Liver (tissue), 9 donors: ENCODE data around the gene CRABP2. TPM values are rescaled to one million over a fixed set of nuclear protein-coding genes. Genes with fewer than 3 reads are reported as not detected.

Source experiments
- DNase-seq: peaks from one replicate; pipeline ENCODE4 v3.0.0-alpha.2; 2017; ENCODE audit warnings: low spot score
- H3K27ac ChIP-seq, 2 donors: one replicate each; pipeline ENCODE4 v1.7.0; 2013; ENCODE audit warnings: inconsistent platforms in 2 of 2, low read length in 2 of 2, control low read depth in 1 of 2, low read depth in 1 of 2, mild to moderate bottlenecking in 1 of 2
- H3K27me3 ChIP-seq, 4 donors: one replicate each; pipeline versions ENCODE4 v1.6.1 to v1.7.0; 2013; ENCODE audit warnings: low read length in 3 of 4, inconsistent platforms in 1 of 4, mild to moderate bottlenecking in 1 of 4, moderate library complexity in 1 of 4; ENCODE audit not compliant: control insufficient read depth in 4 of 4, insufficient read depth in 4 of 4
- H3K36me3 ChIP-seq, 4 donors: one replicate each; pipeline versions ENCODE4 v1.6.1 to v1.7.0; 2013; ENCODE audit warnings: low read length in 3 of 4, mild to moderate bottlenecking in 3 of 4, low read depth in 1 of 4, moderate library complexity in 1 of 4; ENCODE audit not compliant: control insufficient read depth in 4 of 4, insufficient read depth in 3 of 4
- H3K4me1 ChIP-seq, 4 donors: one replicate each; pipeline versions ENCODE4 v1.6.1 to v1.7.0; 2013; ENCODE audit warnings: low read length in 3 of 4, mild to moderate bottlenecking in 3 of 4, moderate library complexity in 1 of 4; ENCODE audit not compliant: control insufficient read depth in 4 of 4, insufficient read depth in 4 of 4
- H3K4me3 ChIP-seq, 3 donors: one replicate each; pipeline versions ENCODE4 v1.6.1 to v1.7.0; 2013; ENCODE audit warnings: low read length in 3 of 3, control low read depth in 1 of 3, low read depth in 1 of 3, mild to moderate bottlenecking in 1 of 3
- H3K9ac ChIP-seq, 2 donors: one replicate each; pipeline ENCODE4 v1.7.0; 2013; ENCODE audit warnings: low read length in 2 of 2, mild to moderate bottlenecking in 2 of 2, moderate library complexity in 2 of 2, control low read depth in 1 of 2, low read depth in 1 of 2
- H3K9me3 ChIP-seq, 4 donors: one replicate each; pipeline versions ENCODE4 v1.6.1 to v1.7.0; 2013; ENCODE audit warnings: low read length in 3 of 4; ENCODE audit not compliant: control insufficient read depth in 4 of 4
- ATF3 ChIP-seq: IDR thresholded peaks from 2 replicates; pipeline ENCODE4 v1.6.1; 2016; ENCODE audit warnings: antibody characterized with exemption
- CTCF ChIP-seq: fragments of 150-350 bp; IDR thresholded peaks from 2 replicates; pipeline ENCODE4 v1.5.1; 2017; ENCODE audit warnings: improper control_type of control experiment, low read depth, low read length; ENCODE audit not compliant: missing input control
- EGR1 ChIP-seq, 2 donors: IDR thresholded peaks; 2 replicates each; pipeline ENCODE4 v1.6.1; 2016 to 2018; ENCODE audit warnings: antibody characterized with exemption in 2 of 2, low read depth in 2 of 2
- FOXA1 ChIP-seq: IDR thresholded peaks from 2 replicates; pipeline ENCODE4 v1.6.1; 2016; ENCODE audit warnings: antibody characterized with exemption
- FOXA2 ChIP-seq: IDR thresholded peaks from 2 replicates; pipeline ENCODE4 v1.6.1; 2016; ENCODE audit warnings: antibody characterized with exemption
- GABPA ChIP-seq, 2 donors: IDR thresholded peaks in 1 of 2; conservative IDR thresholded peaks in 1 of 2; 2 replicates each; pipeline ENCODE4 v1.6.1; 2016; ENCODE audit warnings: antibody characterized with exemption in 2 of 2, mild to moderate bottlenecking in 1 of 2, moderate library complexity in 1 of 2
- HNF4A ChIP-seq, 2 donors: conservative IDR thresholded peaks; 2 replicates each; pipeline ENCODE4 v1.6.1; 2016; ENCODE audit warnings: antibody characterized with exemption in 2 of 2, mild to moderate bottlenecking in 2 of 2
- HNF4G ChIP-seq: IDR thresholded peaks from 2 replicates; pipeline ENCODE4 v1.6.1; 2016; ENCODE audit warnings: antibody characterized with exemption
- JUND ChIP-seq, 2 donors: IDR thresholded peaks; 2 replicates each; pipeline ENCODE4 v1.6.1; 2016; ENCODE audit warnings: antibody characterized with exemption in 2 of 2
- MAX ChIP-seq: IDR thresholded peaks from 2 replicates; pipeline ENCODE4 v1.6.1; 2016; ENCODE audit warnings: antibody characterized with exemption
- NR2F2 ChIP-seq: IDR thresholded peaks from 2 replicates; pipeline ENCODE4 v1.6.1; 2016; ENCODE audit warnings: antibody characterized with exemption
- RAD21 ChIP-seq, 2 donors: IDR thresholded peaks; 2 replicates each; pipeline ENCODE4 v1.6.1; 2016; ENCODE audit warnings: antibody characterized with exemption in 2 of 2, mild to moderate bottlenecking in 2 of 2
- REST ChIP-seq: IDR thresholded peaks from 2 replicates; pipeline ENCODE4 v1.6.1; 2016; ENCODE audit warnings: antibody characterized with exemption, mild to moderate bottlenecking
- RXRA ChIP-seq, 2 donors: IDR thresholded peaks; 2 replicates each; pipeline ENCODE4 v1.6.1; 2017 to 2018; ENCODE audit warnings: antibody characterized with exemption in 2 of 2, mild to moderate bottlenecking in 1 of 2
- SP1 ChIP-seq: IDR thresholded peaks from 2 replicates; pipeline ENCODE4 v1.6.1; 2018; ENCODE audit warnings: antibody characterized with exemption, mild to moderate bottlenecking
- TAF1 ChIP-seq: conservative IDR thresholded peaks from 2 replicates; pipeline ENCODE4 v1.6.1; 2016; ENCODE audit warnings: antibody characterized with exemption, mild to moderate bottlenecking
- YY1 ChIP-seq: IDR thresholded peaks from 2 replicates; pipeline ENCODE4 v1.6.1; 2016; ENCODE audit warnings: antibody characterized with exemption, mild to moderate bottlenecking
- ZBTB33 ChIP-seq: IDR thresholded peaks from 2 replicates; pipeline ENCODE4 v1.6.1; 2016; ENCODE audit warnings: antibody characterized with exemption
- WGBS: extraction: QIAGEN DNeasy Blood & Tissue Kit; methylation state at CpG from one replicate; pipeline ENCODE4 v1.1.7; 2013; 5-methylcytosine and 5-hydroxymethylcytosine counted together
- polyA plus RNA-seq, 2 donors: library from polyadenylated mRNA; stranded (reverse) in 1 of 2; unstranded in 1 of 2; fragments of 200-250 nt in 1 of 2; fragments of >200 nt in 1 of 2; fragmentation: Nextera tagmentation in 1 of 2; extraction: Ambion mirVana in 1 of 2; gene quantifications; one replicate each; pipeline versions ENCODE4 v1.2.1 to v1.2.3, GENCODE V29; 2013 to 2015
- total RNA-seq, 2 donors: library from RNA; depleted of rRNA; stranded (reverse); fragments of >200 nt; gene quantifications; one replicate each; pipeline ENCODE4 v1.2.3, GENCODE V29; 2014
- donor health status: healthy.
- donor health status: healthy.
- donor health status: healthy.
- donor health status: healthy.
- donor health status: healthy.

The CRABP2 gene
- total and polyA plus RNA-seq, 4 donors: 0.14 to 0.22 TPM; not detected in 2

GRCh38 chr1:156690675-156691036, 14.7 kb downstream of the CRABP2 start:
- WGBS: 51% methylated on average over 8 of the region's 8 CpGs
- DNase-seq: no peak
- Histone ChIP-seq H3K9me3 (no peaks in the 10 kb centered on the region), H3K27ac (no peak overlapping the region), H3K4me1 (peaks cover 0 to 5% (median 3%) of the 10 kb centered on the region in 4 donors), H3K4me3 (no peak overlapping the region), H3K27me3 (peaks cover 0 to 2% (median under 1%) of the 10 kb centered on the region in 4 donors), H3K36me3 (no peaks in the 10 kb centered on the region), H3K9ac (no peak overlapping the region)
- TF ChIP-seq TAF1: no peak
- TF ChIP-seq ATF3: no peak
- TF ChIP-seq HNF4G: no peak
- TF ChIP-seq REST: no peak
- no peak for TF ChIP-seq JUND (IDR thresholded peaks at IDR 0.05)
- no peak for TF ChIP-seq GABPA (IDR thresholded peaks at IDR 0.05 in 1 of 2, conservative IDR thresholded peaks at IDR 0.05 in 1 of 2)
- TF ChIP-seq FOXA1: no peak
- TF ChIP-seq EGR1 (IDR thresholded peaks at IDR 0.05; ENCODE audit: low read depth in 2 of 2): no peak
- TF ChIP-seq SP1: no peak
- TF ChIP-seq RXRA (IDR thresholded peaks at IDR 0.05): no peak
- no peak for TF ChIP-seq RAD21 (IDR thresholded peaks at IDR 0.05)
- TF ChIP-seq FOXA2: no peak
- TF ChIP-seq HNF4A (conservative IDR thresholded peaks at IDR 0.05): no peak
- no peak for TF ChIP-seq MAX
- TF ChIP-seq YY1: no peak
- TF ChIP-seq NR2F2: no peak
- TF ChIP-seq CTCF: no peak
- TF ChIP-seq ZBTB33: no peak
